ENCODE data around the gene CLCN4. TPM values are rescaled to one million over a fixed set of nuclear protein-coding genes. Genes with fewer than 3 reads are reported as not detected.

The CLCN4 gene
- total RNA-seq, 4 donors from 2014 or later = 3.9 to 6.7 (median 5.3) TPM

- no peak overlapping the region for H3K4me3 ChIP-seq
- DNase-seq (ENCODE audit: low spot score in 2 of 2) = no peak
- TF ChIP-seq CTCF (IDR thresholded peaks at IDR 0.05) (no peak), EP300 (IDR thresholded peaks at IDR 0.05) (no peak), POLR2A (IDR thresholded peaks at IDR 0.05) (no peak)
- H3K9me3 ChIP-seq = no peaks in the 10 kb centered on the region
- H3K36me3 ChIP-seq = no peaks in the 10 kb centered on the region
- 72 to 74% methylated on average over 2 of the region's 2 CpGs for WGBS, 2 donors
- H3K4me1 ChIP-seq = no peaks in the 10 kb centered on the region
- H3K27me3 ChIP-seq = no peaks in the 10 kb centered on the region
- H3K27ac ChIP-seq = no peak overlapping the region
Observed at GRCh38 chrX:10280071-10280470, 123.3 kb downstream of the CLCN4 start.

GRCh38 chrX:10282490-10282889, 125.7 kb downstream of the CLCN4 start:
- WGBS, 2 donors = 76% methylated on average over 1 of the region's 1 CpG; no CpG with 5 or more reads in 1 of the 2 donors
- H3K4me1 ChIP-seq = no peaks in the 10 kb centered on the region
- no peaks in the 10 kb centered on the region for H3K9me3 ChIP-seq
- no peak for TF ChIP-seq POLR2A (IDR thresholded peaks at IDR 0.05)
- TF ChIP-seq CTCF (IDR thresholded peaks at IDR 0.05) = no peak
- TF ChIP-seq EP300 (IDR thresholded peaks at IDR 0.05) = no peak
- no peaks in the 10 kb centered on the region for H3K36me3 ChIP-seq
- no peak overlapping the region for H3K27ac ChIP-seq
- H3K27me3 ChIP-seq = no peaks in the 10 kb centered on the region
- no peak overlapping the region for H3K4me3 ChIP-seq
- DNase-seq (ENCODE audit: low spot score in 2 of 2) = no peak

GRCh38 chrX:10286195-10286594, 129.4 kb downstream of the CLCN4 start:
- no peaks in the 10 kb centered on the region for H3K4me1 ChIP-seq
- TF ChIP-seq POLR2A (IDR thresholded peaks at IDR 0.05) = no peak
- no peak for TF ChIP-seq CTCF (IDR thresholded peaks at IDR 0.05)
- no peak for TF ChIP-seq EP300 (IDR thresholded peaks at IDR 0.05)
- no peak overlapping the region for H3K4me3 ChIP-seq
- no peaks in the 10 kb centered on the region for H3K27me3 ChIP-seq
- WGBS, 2 donors = 73 to 94% methylated on average over 6 of the region's 6 CpGs
- no peak overlapping the region for H3K27ac ChIP-seq
- no peaks in the 10 kb centered on the region for H3K9me3 ChIP-seq
- H3K36me3 ChIP-seq = no peaks in the 10 kb centered on the region
- DNase-seq (ENCODE audit: low spot score in 2 of 2) = no peak

Other genes with a start within 250 kb of the CLCN4 start
- not detected for gene CLDN34, start 189.6 kb upstream of the CLCN4 start, total RNA-seq

Measured in tibial nerve (tissue), 4 donors.